NCI-H1105 treated with DMSO at 0.1 percent for 48 hours (cell line): Measurements from ENCODE around the gene NTRK3.

Experiments used
- DNase-seq: peaks from one replicate; lab custom pipeline; 2025; lab: John Stamatoyannopoulos, UW

The NTRK3 gene

DNA sequence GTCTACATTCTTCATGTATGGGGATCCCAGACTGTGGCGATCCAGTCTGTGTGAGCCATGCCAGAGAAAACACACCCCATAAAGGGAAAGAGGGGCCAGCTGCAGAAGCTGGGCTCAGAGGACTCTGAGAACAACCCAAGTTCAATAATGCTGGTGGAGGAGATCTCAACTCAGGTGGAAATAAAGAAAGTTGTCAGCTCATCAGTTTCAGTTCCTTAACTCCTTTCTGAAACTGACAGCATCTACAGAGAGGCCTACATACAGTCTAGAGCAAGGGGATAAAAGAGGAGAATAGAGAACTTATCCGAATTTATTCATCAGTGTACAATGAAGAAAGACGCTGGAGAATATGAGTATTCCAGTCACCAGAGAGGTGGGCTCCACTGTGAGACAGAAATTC lies 77.0 kb downstream of the NTRK3 start:
- DNase-seq: no peak

DNA sequence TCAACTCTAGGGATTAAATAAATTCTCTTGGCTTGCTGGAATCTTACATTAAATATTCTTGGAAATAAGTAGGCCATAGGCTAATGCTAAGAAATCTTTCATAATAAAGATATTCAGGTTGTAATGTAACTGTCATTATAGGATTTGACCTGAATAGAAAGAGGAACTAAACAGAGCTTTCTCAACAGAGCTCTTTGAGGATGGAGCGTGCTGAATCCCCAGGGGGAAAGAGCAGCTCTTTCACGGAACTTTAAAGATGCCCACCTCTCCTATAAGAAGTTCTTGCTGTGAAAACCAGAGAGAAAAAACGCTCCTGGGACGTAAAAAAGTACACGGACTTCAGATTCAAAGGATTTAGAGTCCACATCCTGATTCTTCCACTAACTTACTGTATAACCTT lies 77.9 kb downstream of the NTRK3 start:
- no peak for DNase-seq

DNA sequence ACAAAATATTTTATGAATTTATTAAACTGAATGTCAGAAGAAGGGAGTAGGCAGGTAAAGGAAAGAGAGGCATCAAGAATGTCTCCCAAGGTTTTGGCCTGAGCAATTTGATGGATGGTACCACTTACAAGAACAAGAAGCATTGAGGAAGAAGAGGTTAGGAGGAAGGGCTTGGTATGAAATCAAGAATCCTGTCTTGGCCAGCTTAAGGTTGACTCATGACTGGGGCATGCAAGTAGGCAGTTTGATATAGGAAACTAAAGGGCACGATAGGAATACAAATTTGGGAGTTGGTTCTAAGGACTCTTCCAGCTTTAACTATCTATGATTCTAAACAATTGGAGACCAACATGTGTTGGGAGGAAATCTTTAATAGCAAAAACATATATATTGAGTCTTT lies 79.1 kb downstream of the NTRK3 start:
- no peak for DNase-seq

DNA sequence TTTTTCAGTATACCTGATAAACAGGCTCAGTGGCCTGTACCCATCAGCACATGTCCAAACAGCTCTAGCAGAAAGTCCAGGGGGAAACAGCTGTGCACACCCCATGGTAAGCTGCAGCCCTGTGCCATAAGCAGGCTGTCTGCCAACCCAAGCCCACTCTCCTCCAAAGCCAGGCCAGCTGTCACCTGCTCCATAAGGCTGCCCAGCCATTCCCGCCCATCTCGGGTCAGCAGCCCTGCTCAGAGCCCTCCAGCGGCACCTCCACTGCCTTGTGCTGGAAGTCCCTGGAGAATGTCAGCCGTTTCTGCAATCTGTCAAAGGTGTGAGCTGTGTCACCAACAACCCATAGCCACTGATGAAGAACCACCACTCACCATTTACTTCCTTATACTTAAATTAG lies 82.0 kb downstream of the NTRK3 start:
- DNase-seq: no peak

DNA sequence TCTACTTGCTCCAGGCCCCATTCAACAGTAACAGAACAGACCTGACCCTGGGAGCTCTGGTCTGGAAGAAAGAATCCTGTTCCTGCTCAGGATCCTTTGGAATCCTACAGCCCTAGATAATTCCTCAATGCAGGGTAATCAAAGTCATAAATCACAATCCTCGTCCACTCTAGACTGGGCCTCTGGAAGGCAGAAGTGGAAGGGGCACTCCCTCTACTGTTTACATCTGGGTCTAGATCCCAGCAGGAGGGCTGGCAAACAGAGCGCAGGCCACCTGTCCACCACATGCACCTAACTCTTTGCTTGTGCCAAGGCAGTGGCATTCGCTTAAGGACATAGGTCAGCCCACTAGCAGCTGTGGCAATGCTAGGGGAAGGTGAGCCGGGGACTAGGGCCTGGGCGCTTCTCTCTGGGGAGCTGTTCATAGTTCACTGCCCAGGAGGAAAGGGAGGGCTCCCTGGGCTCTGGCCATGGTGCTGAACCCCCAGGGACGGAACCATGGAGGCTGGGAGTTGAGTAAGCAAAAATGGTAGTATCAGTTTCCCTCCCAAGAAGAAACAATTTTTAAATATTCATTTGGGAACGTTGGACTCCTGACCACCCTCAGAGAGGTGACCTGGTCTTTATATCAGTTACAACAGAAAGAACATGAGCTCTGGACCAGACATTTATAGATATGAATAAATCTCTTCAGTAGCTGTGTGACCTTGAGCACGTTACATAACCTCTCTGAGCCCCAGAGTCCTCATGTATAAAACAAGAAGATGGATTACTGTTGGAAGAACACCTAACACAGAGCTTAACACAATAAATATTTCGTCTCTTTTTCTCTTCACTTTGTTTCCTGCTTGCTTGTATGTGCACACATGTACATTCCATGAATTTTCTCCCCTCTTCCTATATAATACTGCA lies 90.2 kb downstream of the NTRK3 start:
- no peak for DNase-seq

DNA sequence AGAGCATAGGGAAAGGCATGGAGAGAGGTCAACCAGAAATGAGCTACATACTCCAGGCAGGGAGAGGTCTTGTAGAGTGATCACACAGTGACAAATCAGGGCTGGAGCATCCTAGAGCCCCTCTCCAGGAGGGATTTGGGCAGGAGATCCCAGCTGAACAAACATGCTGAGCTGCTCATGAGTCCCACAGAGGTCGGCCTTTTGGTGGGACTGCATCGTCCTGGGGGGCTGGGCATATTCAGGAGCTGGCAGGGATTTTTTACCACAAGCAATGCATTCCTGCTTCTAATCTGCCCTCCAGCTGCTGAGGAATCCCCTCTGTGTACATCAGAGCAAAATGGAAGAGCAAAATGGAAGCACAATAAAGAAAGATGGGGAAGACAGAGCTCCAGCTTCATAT lies 94.9 kb downstream of the NTRK3 start:
- DNase-seq: no peak

DNA sequence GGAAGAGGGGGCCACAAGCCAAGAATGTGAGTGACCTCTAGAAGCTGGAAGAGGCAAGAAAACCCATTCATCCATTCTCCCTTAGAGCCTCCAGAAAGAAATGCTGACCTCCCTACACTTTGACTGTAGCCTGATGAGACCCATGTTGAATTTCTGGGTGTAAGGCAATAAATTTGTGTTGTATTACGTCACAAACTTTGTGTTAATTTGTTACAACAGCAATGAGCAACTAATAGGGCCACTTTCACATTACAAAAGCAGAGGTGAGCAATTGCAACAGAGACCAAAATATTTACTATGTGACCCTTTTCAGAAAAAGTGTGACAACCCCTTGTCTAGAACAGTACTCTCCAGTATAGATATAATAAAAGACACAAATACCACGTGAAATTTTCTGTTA lies 101.2 kb downstream of the NTRK3 start:
- DNase-seq: no peak

DNA sequence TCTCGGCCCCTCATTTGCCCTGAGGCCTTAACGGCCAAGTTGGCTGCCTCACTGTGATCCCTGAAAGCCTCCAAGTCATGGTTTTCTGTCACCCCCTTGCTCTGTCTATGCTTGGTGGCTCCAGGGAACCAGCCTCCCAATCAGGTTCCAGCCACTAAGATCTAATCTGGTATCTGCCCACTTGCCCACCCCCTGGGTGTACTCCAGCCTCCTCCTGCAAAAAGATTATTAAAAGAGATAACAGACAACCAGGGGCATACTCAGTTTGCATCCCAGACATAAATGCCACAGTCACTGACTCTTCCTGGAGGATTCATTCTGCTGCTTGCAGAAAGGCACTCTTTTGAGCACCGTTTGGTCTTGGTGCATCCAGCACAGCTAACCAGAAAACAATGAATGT lies 103.9 kb downstream of the NTRK3 start:
- no peak for DNase-seq

DNA sequence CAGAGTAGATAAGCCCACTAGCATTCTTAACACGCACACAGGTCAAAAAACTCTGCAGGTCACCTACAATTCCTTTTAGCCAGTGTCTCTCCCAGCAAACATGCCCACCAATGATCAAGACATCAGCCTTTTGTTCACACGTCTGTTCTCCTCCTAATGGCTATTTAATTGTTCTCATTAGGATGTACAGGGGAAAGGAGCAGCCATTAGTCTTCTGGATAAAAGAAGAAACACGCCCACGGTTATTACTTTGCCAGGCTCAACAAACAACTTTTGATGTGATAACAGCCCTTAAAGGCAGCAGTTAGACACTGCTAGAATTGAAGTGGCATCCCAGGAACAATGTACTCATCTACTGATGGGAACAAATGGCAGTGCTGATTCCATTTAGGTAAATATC lies 108.8 kb downstream of the NTRK3 start:
- DNase-seq: peak; percentile 77

DNA sequence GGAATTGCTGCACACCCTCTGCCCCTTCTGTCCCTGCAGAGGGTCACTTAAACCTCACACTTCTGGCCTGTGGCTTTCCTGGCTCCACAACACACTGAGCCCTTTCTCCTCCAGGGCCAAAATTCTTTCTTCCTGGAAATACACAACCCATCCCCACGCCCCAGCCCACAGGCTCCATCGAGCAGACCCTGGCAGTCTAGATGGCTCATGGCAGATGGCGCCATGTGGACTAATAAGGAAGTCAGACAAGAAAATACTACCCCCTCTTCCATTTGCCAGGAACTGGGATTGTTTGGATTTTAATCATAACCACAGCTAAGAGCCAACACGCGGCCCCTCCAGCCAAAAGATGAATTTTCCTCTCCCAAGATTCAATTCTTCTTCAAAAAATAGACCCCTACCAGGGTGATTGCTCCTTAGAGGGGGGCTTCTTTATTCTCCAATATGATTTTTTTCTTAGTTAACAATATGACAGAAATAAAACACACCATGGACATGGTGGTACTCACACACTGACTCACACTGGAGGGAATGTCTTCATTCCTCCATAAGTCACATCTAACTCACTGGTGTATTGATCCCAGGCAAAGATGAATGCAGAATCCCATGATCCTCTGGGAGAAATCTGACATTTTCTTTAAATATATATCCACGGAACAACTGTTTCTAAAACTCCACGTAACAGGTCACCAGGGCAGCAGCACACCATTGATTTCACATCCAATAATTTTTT lies 111.5 kb downstream of the NTRK3 start:
- DNase-seq: no peak

DNA sequence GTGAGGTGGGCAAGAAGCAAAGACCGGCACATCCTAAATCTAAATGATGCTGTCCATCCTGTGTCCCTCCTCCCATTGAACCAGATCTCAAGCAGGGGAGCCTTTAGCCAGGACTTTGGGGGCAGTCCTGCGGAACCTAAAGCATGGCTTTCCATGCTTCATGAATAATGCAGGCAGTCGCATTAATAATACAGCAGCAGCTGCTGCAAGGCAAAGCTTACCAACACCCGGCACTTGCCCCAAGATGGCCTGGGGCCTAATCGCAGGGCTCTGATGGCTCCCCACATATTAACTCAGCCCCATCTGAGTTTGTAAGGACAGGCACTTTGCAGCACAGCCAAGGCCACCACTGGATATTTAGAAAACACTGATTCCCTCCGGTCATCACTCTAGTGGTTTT lies 114.4 kb downstream of the NTRK3 start:
- DNase-seq: no peak

DNA sequence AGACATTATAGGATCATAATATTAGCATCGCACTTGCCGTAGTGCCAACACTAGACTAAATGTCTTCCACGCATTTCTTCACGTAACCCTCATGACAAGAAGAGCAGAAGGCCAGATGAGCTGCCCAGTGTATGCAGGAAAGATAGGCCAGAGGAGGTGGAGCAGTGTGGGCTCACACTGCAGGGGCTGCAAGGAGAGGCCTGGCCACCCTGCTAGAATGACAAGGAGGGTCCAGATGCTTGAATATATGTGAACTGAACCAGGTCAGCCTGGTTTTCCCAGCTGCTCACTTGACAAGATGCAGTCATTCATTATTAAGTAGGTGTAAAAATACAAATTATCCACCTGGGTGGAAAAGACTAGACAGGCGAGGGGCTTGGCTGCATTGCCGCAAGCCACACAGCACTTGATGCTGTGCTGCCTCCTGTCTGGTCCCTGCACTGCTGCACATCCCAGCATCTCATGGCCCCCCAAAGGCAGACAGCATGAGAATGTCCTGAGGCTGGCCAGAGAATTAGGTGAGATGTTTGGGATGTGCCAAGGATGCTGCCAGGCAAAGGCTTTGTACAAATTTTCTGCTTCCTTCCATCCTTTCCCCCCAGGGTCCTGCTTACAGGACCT lies 115.2 kb downstream of the NTRK3 start:
- DNase-seq: no peak

DNA sequence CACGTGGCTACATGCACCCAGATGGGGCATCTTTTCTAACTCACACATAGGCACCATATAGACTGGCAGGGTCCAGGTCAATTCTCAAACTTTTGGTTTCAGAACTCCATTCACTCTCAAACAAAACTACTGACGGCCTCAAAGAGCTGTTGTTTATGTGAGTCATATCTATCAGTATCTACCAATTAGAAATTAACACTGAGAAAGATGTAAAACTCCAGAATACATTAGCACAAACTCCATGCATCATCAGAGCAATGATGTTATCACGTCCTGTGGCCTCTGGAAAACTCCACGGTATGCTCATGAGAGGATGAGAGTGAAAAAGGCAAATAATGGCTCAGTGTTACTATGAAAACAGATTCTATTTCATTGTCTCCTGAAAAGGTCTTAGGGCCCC lies 116.1 kb downstream of the NTRK3 start:
- DNase-seq: no peak

DNA sequence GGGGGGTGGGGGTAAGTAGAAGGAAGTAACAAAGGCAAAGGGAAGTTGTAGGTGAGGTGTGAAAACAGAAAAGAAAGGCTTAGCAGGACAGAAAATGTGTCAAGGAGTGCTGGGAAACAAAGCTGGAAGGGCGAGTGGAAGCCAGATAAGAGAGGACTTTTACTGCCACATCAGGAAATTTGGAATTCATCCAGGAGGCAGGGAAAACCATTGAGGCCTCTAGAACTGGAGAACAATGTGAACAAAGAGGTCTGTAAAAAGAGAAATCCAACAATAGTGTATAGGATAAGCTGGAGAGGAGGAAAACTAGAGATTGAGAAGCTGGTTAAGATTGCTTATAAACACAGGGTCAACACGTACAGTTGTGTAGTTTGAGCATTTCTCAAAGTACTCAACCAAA lies 116.6 kb downstream of the NTRK3 start:
- no peak for DNase-seq

DNA sequence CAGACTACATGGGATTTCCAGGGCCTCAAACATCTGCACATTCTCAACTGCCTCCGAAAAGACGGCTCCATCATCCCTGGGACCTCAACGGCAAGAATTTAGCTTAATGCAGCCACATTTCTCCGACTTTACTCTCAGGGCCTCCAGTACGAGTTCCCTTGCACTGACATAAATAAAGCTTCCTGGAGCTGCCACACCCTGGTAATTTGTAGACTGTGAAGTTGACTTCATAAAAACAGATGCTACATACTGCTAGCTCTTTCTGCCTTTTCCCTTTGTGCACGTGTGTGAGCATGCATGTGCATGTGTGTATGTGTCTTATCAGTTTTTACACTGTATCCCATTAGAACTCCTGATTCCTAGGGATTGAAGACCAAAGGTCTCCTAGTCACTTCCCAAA lies 122.7 kb downstream of the NTRK3 start:
- DNase-seq: no peak

DNA sequence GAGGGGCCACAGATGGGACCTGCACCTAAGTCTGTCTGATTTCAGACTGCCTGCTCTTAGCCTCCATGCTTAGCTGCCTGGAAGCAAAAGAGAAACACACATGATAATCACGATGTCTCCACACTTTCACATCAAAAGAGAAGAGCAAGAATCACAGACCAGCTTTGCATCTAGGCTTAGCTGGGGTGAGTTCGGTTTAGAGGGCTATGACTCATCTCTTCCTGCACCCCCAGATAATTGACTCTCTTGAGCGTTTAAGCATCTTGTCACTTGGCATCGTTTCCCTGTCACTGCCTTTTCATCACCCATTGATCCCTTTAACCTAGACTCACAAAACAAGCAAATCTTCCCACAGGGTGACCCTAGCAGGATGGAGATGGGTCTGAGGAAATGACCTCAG lies 124.0 kb downstream of the NTRK3 start:
- no peak for DNase-seq

DNA sequence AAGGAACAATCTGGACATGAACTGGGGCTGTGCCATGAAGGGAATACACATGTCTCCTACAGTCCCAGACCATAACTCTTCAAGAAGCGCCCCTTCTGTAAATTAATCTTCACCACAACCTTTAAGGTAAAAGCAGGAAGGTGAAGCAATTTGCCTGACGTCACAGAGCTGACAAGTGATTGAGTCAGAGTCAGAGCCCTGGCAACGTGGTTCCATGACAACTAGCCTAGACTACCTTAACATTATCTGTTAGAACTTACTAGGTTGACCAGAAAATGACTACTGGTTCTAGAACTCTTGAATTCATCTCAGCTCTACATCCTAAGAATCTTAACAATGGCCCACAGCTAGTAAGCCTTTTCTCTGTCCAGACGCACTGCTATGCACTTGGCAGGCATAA lies 124.6 kb downstream of the NTRK3 start:
- no peak for DNase-seq

DNA sequence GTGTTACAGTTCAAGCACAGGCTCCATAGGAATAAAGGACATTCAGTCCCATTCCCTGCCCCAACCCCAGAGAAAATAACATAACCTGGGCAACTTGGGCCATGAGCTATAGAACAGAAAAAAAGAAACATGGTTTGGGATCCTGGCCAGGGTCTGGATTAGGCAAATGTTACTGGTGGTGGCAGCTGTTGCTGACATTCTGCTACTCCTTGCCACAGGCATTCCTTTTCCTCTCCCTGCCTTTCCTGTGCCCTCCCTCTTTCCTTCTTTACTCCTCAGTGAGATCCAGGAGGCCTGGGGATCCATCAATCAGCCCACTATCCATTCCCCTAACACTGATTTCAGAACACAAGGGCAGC lies 129.1 kb downstream of the NTRK3 start:
- DNase-seq: no peak

DNA sequence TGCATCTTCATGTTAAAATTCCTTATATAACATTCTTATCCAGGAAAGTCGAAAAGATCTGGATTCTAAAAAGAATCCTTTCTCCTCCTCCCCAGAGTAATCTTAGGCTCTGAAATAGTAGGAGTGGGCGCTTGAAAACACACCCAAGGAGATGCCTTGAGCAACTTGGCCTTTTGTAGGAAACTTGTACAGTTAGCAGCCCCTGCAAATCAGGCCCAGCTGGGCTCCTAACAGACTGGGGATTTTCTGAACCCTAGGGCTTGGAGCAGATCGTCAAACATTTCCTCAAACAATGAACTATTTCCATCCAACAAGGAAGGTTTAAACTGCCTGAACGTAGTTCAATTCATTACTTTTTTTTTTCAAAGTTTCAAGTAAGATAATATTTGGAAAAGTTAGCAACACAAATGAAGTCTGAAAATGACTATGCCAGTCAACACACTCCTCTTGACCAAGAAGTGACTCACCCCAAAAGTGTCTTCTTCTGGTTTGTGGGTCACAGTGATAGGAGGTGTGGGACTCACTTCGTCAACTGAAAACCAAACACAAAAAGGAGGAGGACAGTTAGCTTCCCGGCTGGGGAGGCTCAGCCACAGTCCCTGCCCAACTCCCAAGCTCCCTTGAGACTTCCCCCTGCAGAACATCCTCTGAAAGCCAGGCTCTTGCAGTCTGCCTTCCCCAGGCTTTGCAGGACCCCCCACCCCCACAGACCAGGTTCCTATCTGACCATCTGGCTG lies 129.7 kb downstream of the NTRK3 start:
- no peak for DNase-seq

DNA sequence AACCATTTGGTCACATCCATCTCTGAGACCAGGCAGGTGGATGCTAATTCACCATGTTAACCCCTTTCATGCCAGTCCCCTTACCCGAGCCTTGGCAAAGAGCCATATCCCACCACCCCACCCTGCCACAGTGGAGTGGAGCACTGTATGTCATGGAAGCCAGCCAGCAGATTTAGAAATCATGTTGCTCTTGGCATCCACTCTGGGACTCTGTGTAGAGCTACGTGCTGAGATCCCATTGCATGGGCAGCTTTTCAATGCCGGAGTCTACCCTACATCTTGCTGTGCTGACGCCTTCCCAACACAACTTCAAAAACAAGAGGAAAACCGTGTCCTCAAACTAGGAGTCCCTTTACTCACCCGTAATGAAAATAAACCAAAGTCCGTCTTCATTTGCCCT lies 131.0 kb downstream of the NTRK3 start:
- DNase-seq: no peak

DNA sequence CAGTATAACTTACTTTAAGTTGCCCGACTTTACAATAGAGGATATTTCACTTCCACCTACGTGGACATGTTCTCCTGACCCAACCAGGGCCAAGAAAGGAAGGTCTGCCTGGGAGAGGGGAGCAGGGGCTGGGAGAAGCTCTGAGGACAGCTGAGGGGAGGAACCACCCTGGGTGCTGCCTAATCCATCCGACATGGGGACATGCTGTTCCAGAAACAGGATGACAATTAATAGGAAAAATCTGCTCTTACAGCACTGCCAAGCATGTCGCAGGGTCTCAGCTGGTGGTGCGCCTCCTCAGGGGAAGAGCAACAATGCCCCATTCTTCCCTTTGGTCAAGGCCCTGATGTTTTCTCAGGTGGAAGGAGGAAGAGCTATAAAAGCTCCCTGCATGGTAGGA lies 132.3 kb downstream of the NTRK3 start:
- no peak for DNase-seq

DNA sequence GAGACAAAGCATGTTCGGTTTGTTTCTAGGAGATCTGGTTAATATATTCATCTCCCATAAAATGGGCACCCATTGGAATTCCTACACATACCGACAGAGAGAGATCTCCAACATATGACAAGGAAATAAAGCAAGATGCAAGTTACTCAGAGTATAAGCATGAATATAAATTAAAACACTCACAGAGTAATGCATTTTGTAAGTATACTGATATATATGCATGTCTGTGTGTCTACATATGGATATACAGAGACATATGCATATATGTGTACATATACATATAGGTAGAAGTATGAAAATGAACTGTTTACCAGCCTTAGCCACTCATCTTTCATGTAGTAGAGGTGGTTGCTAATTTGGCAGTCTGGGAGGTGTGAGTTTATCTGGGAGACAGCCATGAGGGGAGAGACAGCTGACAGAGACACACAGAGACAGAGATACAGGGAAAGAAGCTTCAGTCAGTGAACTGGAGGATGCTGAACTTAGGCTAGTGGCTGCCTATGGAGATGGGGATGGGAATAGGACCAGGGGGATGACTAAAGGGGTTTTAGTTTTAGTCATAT lies 134.5 kb downstream of the NTRK3 start:
- no peak for DNase-seq
